Caco-2 (cell line): ENCODE data around the gene NFATC4. TPM values are rescaled to one million over a fixed set of nuclear protein-coding genes. Genes with fewer than 3 reads are reported as not detected.

Experiments used
- BruUV-seq: library from RNA; stranded (reverse); fragments of 400-500 nt; replicated peaks from 2 replicates; lab custom pipeline; 2021; lab: Mats Ljungman, UMichigan
- CTCF ChIA-PET: fragments of 300-600 bp; sonication (Branson Sonifier 250); formaldehyde crosslinking; loops from one replicate; lab custom pipeline; 2022; ENCODE audit warnings: antibody characterized with exemption; lab: Charles Lee
- POLR2A ChIA-PET: fragments of 300-600 bp; sonication (Branson Sonifier 250); formaldehyde crosslinking; loops from one replicate; lab custom pipeline; 2022; ENCODE audit warnings: antibody characterized with exemption; lab: Charles Lee
- DNase-seq, 2 experiments: peaks; one replicate each; pipeline versions ENCODE4 v3.0.0 to v3.0.0-alpha.2; 2020 to 2022
- H3K27me3 ChIP-seq: replicated peaks from 2 replicates; pipeline ENCODE4 v1.6.0; 2011; ENCODE audit warnings: low read length; ENCODE audit not compliant: control insufficient read depth, insufficient read depth
- H3K36me3 ChIP-seq: 2 replicates; pipeline ENCODE4 v1.5.1; 2011; ENCODE audit warnings: low read length; ENCODE audit not compliant: control insufficient read depth, insufficient read depth
- H3K4me1 ChIP-seq: fragments of 250-450 bp; sonication (Bioruptor Pico); 2 replicates; pipeline ENCODE4 v1.5.1; 2020; ENCODE audit warnings: mild to moderate bottlenecking
- H3K4me3 ChIP-seq: 2 replicates; pipeline ENCODE4 v1.5.1; 2011; ENCODE audit warnings: low read depth, mild to moderate bottlenecking, control low read depth, low read length
- H3K9me3 ChIP-seq: fragments of 250-450 bp; sonication (Bioruptor Pico); 2 replicates; pipeline ENCODE4 v1.5.1; 2020; ENCODE audit warnings: mild to moderate bottlenecking, moderate library complexity
- H3K27ac Mint-ChIP-seq: one replicate; pipeline ENCODE4 v1.8.0; 2022; ENCODE audit warnings: mixed read lengths; ENCODE audit not compliant: unreplicated experiment
- H3K27me3 Mint-ChIP-seq: one replicate; pipeline ENCODE4 v1.8.0; 2022; ENCODE audit warnings: mixed read lengths; ENCODE audit not compliant: insufficient read depth, unreplicated experiment
- H3K36me3 Mint-ChIP-seq: one replicate; pipeline ENCODE4 v1.8.0; 2022; ENCODE audit warnings: mild to moderate bottlenecking, mixed read lengths; ENCODE audit not compliant: insufficient read depth, unreplicated experiment
- H3K4me1 Mint-ChIP-seq: one replicate; pipeline ENCODE4 v1.8.0; 2022; ENCODE audit warnings: low read depth, mixed read lengths; ENCODE audit not compliant: unreplicated experiment
- H3K4me3 Mint-ChIP-seq: one replicate; pipeline ENCODE4 v1.8.0; 2022; ENCODE audit warnings: mild to moderate bottlenecking, moderate library complexity, mixed read lengths; ENCODE audit not compliant: unreplicated experiment
- H3K9me3 Mint-ChIP-seq: one replicate; pipeline ENCODE4 v1.8.0; 2022; ENCODE audit warnings: mixed read lengths; ENCODE audit not compliant: unreplicated experiment
- intact Hi-C: fragments of 100-400 bp; cut with micrococcal nuclease; formaldehyde crosslinking; loops from one replicate; pipeline ENCODE4 v1.10.0; 2022; ENCODE audit not compliant: unreplicated experiment
- total RNA-seq: library from RNA; stranded (reverse); gene quantifications from 2 replicates; pipeline ENCODE4 v1.2.3, GENCODE V29; 2022
- TF ChIP-seq, protein P1 (sequence below), 2 experiments: fragments of 200-600 bp in 1 of 2; IDR thresholded peaks; 1 replicate in 1 of 2; 2 replicates in 1 of 2; pipeline versions ENCODE4 v1.5.1 to v1.8.0; 2011 to 2022; ENCODE audit warnings: antibody characterized with exemption in 1 of 2, control low read depth in 1 of 2, inconsistent platforms in 1 of 2, low read depth in 1 of 2, low read length in 1 of 2, mild to moderate bottlenecking in 1 of 2, moderate library complexity in 1 of 2; ENCODE audit not compliant: insufficient read depth in 1 of 2, severe bottlenecking in 1 of 2, unreplicated experiment in 1 of 2

Gene NFATC4
- total RNA-seq, 1 experiment from 2014 or later: 0.88 TPM

DNA sequence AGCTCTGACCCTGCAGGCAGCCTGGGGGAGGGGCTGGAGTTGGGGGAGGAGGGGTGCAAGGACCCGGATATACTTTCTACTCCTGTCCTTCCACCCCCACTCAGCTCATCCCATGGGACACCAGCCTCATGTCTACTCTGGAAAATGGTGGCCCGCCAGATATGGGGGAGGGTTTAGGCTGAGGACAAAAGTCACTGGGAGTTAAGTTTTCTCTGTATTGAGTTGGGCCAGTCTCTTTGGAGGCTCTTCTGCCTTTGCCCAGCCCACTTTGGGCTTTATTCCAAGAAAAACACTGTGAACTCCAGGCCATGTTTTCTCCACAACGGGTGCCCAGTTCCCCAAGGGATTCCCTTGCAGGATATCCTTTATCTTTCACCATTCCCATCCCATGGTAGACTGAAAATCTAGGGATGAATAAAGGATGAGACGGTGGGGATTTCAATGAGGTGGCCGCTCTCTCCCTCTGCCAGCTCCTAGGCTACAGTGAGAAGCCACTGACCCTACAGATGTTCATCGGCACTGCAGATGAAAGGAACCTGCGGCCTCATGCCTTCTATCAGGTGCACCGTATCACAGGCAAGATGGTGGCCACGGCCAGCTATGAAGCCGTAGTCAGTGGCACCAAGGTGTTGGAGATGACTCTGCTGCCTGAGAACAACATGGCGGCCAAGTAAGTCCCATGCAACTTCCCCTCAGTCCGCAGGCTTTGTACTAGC is 4.9 kb downstream of the NFATC4 start:
- H3K27me3 ChIP-seq: no peaks in the 10 kb centered on the region
- H3K27me3 Mint-ChIP-seq: no peaks in the 10 kb centered on the region
- intact Hi-C loops: no loop called here
- BruUV-seq: no TSS peak
- H3K4me1 Mint-ChIP-seq: no peaks in the 10 kb centered on the region
- H3K36me3 ChIP-seq: no peaks in the 10 kb centered on the region
- H3K27ac Mint-ChIP-seq: no peak overlapping the region
- H3K9me3 Mint-ChIP-seq: no peaks in the 10 kb centered on the region
- no peaks in the 10 kb centered on the region for H3K4me1 ChIP-seq
- H3K36me3 Mint-ChIP-seq: no peaks in the 10 kb centered on the region
- ChIA-PET POLR2A (no interaction called here), CTCF (interaction anchor here (1.6 to 3.6 kb wide), 2 partner anchors 10 to 59 kb away, joined by 5 to 14 read pairs; no protein-coding TSS in a partner anchor)
- no peak overlapping the region for H3K4me3 ChIP-seq
- no peak overlapping the region for H3K4me3 Mint-ChIP-seq
- DNase-seq: no peak
- H3K9me3 ChIP-seq: no peaks in the 10 kb centered on the region
- TF ChIP-seq, protein P1, sequence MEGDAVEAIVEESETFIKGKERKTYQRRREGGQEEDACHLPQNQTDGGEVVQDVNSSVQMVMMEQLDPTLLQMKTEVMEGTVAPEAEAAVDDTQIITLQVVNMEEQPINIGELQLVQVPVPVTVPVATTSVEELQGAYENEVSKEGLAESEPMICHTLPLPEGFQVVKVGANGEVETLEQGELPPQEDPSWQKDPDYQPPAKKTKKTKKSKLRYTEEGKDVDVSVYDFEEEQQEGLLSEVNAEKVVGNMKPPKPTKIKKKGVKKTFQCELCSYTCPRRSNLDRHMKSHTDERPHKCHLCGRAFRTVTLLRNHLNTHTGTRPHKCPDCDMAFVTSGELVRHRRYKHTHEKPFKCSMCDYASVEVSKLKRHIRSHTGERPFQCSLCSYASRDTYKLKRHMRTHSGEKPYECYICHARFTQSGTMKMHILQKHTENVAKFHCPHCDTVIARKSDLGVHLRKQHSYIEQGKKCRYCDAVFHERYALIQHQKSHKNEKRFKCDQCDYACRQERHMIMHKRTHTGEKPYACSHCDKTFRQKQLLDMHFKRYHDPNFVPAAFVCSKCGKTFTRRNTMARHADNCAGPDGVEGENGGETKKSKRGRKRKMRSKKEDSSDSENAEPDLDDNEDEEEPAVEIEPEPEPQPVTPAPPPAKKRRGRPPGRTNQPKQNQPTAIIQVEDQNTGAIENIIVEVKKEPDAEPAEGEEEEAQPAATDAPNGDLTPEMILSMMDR (IDR thresholded peaks at IDR 0.05; ENCODE audit: insufficient read depth in 1 of 2, low read depth in 1 of 2, low read length in 1 of 2, severe bottlenecking in 1 of 2, unreplicated experiment in 1 of 2): no peak

DNA sequence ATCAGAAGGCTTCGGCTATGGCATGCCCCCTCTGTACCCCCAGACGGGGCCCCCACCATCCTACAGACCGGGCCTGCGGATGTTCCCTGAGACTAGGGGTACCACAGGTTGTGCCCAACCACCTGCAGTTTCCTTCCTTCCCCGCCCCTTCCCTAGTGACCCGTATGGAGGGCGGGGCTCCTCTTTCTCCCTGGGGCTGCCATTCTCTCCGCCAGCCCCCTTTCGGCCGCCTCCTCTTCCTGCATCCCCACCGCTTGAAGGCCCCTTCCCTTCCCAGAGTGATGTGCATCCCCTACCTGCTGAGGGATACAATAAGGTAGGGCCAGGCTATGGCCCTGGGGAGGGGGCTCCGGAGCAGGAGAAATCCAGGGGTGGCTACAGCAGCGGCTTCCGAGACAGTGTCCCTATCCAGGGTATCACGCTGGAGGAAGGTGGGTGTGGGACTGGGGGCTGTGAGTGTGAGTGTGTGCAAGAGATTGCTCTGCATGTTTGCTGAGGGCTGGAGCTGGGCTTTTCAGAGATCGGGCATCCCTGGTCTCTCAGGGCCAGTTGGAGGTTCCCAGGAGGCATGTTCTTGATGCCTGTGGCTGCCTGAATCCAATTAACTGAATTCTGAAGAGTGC is 8.6 kb downstream of the NFATC4 start:
- POLR2A ChIA-PET: no interaction called here

DNA sequence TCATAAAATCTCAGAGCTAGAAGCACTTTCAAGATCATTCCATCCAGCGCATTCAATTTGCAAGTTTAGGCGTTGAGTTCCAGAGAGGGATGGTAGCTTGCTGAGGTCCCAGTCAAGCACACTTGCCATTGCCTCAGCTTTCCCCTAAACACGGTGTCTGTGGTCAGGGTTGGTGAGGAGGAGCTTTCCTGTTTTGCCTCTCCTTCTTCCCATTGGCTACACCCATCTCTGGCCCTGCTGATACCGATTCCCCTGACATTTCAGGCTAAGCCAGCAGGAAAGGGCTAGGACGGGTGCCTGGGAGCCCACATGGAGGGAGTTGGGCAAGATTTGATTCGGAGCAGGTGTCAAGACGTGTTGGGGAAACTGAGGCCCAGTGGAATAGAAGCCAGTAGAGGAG is 9.1 kb downstream of the NFATC4 start:
- no peak for DNase-seq
- Histone ChIP-seq H3K27me3 (no peaks in the 10 kb centered on the region), H3K4me1 (no peaks in the 10 kb centered on the region), H3K4me3 (no peak overlapping the region), H3K9me3 (no peaks in the 10 kb centered on the region), H3K36me3 (no peaks in the 10 kb centered on the region)
- no TSS peak for BruUV-seq
- Mint-ChIP-seq H3K4me3 (no peak overlapping the region), H3K9me3 (no peaks in the 10 kb centered on the region), H3K27me3 (no peaks in the 10 kb centered on the region), H3K4me1 (no peaks in the 10 kb centered on the region), H3K36me3 (no peaks in the 10 kb centered on the region), H3K27ac (no peak overlapping the region)
- intact Hi-C loops: no loop called here
- TF ChIP-seq, protein P1 (IDR thresholded peaks at IDR 0.05; ENCODE audit: insufficient read depth in 1 of 2, low read depth in 1 of 2, low read length in 1 of 2, severe bottlenecking in 1 of 2, unreplicated experiment in 1 of 2): no peak
- CTCF ChIA-PET: interaction anchor here (0.9 kb wide), 1 partner anchor 55 kb away, joined by 4 read pairs; no protein-coding TSS in a partner anchor
- POLR2A ChIA-PET: no interaction called here

More for the DNA sequence above, 8.6 kb downstream of the NFATC4 start:
- H3K9me3 ChIP-seq: no peaks in the 10 kb centered on the region
- H3K27me3 ChIP-seq: no peaks in the 10 kb centered on the region
- Mint-ChIP-seq H3K27ac (no peak overlapping the region), H3K36me3 (no peaks in the 10 kb centered on the region), H3K4me3 (no peak overlapping the region), H3K4me1 (no peaks in the 10 kb centered on the region), H3K9me3 (no peaks in the 10 kb centered on the region), H3K27me3 (no peaks in the 10 kb centered on the region)
- no peaks in the 10 kb centered on the region for H3K4me1 ChIP-seq
- no peaks in the 10 kb centered on the region for H3K36me3 ChIP-seq
- CTCF ChIA-PET: interaction anchor here (0.9 kb wide), 1 partner anchor 55 kb away, joined by 4 read pairs; no protein-coding TSS in a partner anchor
- no peak overlapping the region for H3K4me3 ChIP-seq
- TF ChIP-seq, protein P1 (IDR thresholded peaks at IDR 0.05; ENCODE audit: insufficient read depth in 1 of 2, low read depth in 1 of 2, low read length in 1 of 2, severe bottlenecking in 1 of 2, unreplicated experiment in 1 of 2): no peak
- no TSS peak for BruUV-seq
- intact Hi-C loops: no loop called here
- DNase-seq: no peak
